PC-3 (cell line): ENCODE data around the gene IRF2BP1. TPM values are rescaled to one million over a fixed set of nuclear protein-coding genes. Genes with fewer than 3 reads are reported as not detected.

ENCODE experiments used
- ATAC-seq: fragments of 200-7000 bp; cut with Tn5 transposase; 2 replicates; pipeline ENCODE4 v1.9.1; 2020; ENCODE audit warnings: mild to moderate bottlenecking, moderate library complexity
- BruUV-seq: library from RNA; stranded (reverse); fragments of 400-500 nt; replicated peaks from 2 replicates; lab custom pipeline; 2021; lab: Mats Ljungman, UMichigan
- CTCF ChIA-PET: fragments of 300-600 bp; sonication (Branson Sonifier 250); formaldehyde crosslinking; loops from one replicate; lab custom pipeline; 2022; ENCODE audit warnings: antibody characterized with exemption; lab: Charles Lee
- POLR2A ChIA-PET: fragments of 300-600 bp; sonication (Branson Sonifier 250); formaldehyde crosslinking; loops from one replicate; lab custom pipeline; 2022; ENCODE audit warnings: antibody characterized with exemption; ENCODE audit not compliant: unreplicated experiment; lab: Charles Lee
- DNase-seq: peaks from one replicate; pipeline ENCODE4 v3.0.0-alpha.2; 2015
- H2AFZ ChIP-seq: fragments of 300-600 bp; sonication (generic); 2 replicates; pipeline ENCODE4 v1.6.0; 2016; ENCODE audit warnings: antibody characterized with exemption, low read length
- H3F3A ChIP-seq: fragments of 300-600 bp; sonication (generic); one replicate; pipeline ENCODE4 v1.6.0; 2017; ENCODE audit warnings: antibody characterized with exemption, low read length, control low read depth, mild to moderate bottlenecking; ENCODE audit not compliant: unreplicated experiment
- H3K27ac ChIP-seq: fragments of 300-600 bp; sonication (generic); 2 replicates; pipeline ENCODE4 v1.5.1; 2016; ENCODE audit warnings: mild to moderate bottlenecking, low read length
- H3K27me3 ChIP-seq: fragments of 300-600 bp; sonication (generic); 2 replicates; pipeline ENCODE4 v1.6.1; 2016; ENCODE audit warnings: low read length, mixed read lengths
- H3K36me3 ChIP-seq: fragments of 300-600 bp; sonication (generic); 2 replicates; pipeline ENCODE4 v1.6.1; 2016; ENCODE audit warnings: low read depth, mixed run types, low read length, mixed read lengths
- H3K4me1 ChIP-seq: fragments of 300-600 bp; sonication (generic); 2 replicates; pipeline ENCODE4 v1.5.1; 2016; ENCODE audit warnings: low read length; ENCODE audit not compliant: insufficient read depth
- H3K4me2 ChIP-seq: fragments of 300-600 bp; sonication (generic); 2 replicates; pipeline ENCODE4 v1.6.0; 2016; ENCODE audit warnings: low read length
- H3K4me3 ChIP-seq: fragments of 300-600 bp; sonication (generic); 2 replicates; pipeline ENCODE4 v1.5.1; 2016; ENCODE audit warnings: mild to moderate bottlenecking, low read length, mixed read lengths
- H3K79me2 ChIP-seq: fragments of 300-600 bp; sonication (generic); 2 replicates; pipeline ENCODE4 v1.6.1; 2017; ENCODE audit warnings: low read length, mixed read lengths
- H3K9ac ChIP-seq: fragments of 300-600 bp; sonication (generic); 2 replicates; pipeline ENCODE4 v1.6.0; 2016; ENCODE audit warnings: mild to moderate bottlenecking, low read length
- H3K9me2 ChIP-seq: fragments of 300-600 bp; sonication (generic); replicated peaks from 2 replicates; pipeline ENCODE4 v1.6.1; 2016; ENCODE audit warnings: mixed run types, low read length, mixed read lengths
- H3K9me3 ChIP-seq: fragments of 300-600 bp; sonication (generic); 2 replicates; pipeline ENCODE4 v1.6.1; 2016; ENCODE audit warnings: low read length, mixed read lengths
- H4K20me1 ChIP-seq: fragments of 300-600 bp; sonication (generic); 2 replicates; pipeline ENCODE4 v1.6.1; 2016; ENCODE audit warnings: low read length, mixed read lengths
- EZH2 ChIP-seq: fragments of 300-600 bp; sonication (generic); IDR thresholded peaks from one replicate; pipeline ENCODE4 v1.6.1; 2017; ENCODE audit warnings: antibody characterized with exemption, mild to moderate bottlenecking, low read length; ENCODE audit not compliant: unreplicated experiment
- EZH2phosphoT487 ChIP-seq: fragments of 300-600 bp; sonication (generic); IDR thresholded peaks from 2 replicates; pipeline ENCODE4 v1.6.1; 2018; ENCODE audit warnings: mild to moderate bottlenecking, antibody characterized with exemption, low read length, borderline replicate concordance
- intact Hi-C: fragments of 100-400 bp; cut with micrococcal nuclease; formaldehyde crosslinking; loops from 2 replicates; pipeline ENCODE4 v1.9.0; 2023
- total RNA-seq: library from RNA; depleted of rRNA; stranded (reverse); fragments of >200 nt; gene quantifications from 2 replicates; pipeline ENCODE4 v1.2.3, GENCODE V29; 2014
- TF ChIP-seq, protein P1 (sequence below): fragments of 300-600 bp; sonication (generic); conservative IDR thresholded peaks from 2 replicates; pipeline ENCODE4 v1.5.1; 2017; ENCODE audit warnings: antibody characterized with exemption, low read depth, mild to moderate bottlenecking, low read length

The IRF2BP1 gene
- total RNA-seq, 1 experiment from 2014 or later: 31.5 TPM

- CTCF ChIA-PET: interaction anchor here (0.5 kb wide), 1 partner anchor 548 kb away, joined by 6 read pairs; no protein-coding TSS in a partner anchor
- no peaks in the 10 kb centered on the region for H3K9me2 ChIP-seq
- H3K9ac ChIP-seq: no peak overlapping the region
- TF ChIP-seq EZH2 (no peak), EZH2phosphoT487 (no peak)
- TF ChIP-seq, protein P1, sequence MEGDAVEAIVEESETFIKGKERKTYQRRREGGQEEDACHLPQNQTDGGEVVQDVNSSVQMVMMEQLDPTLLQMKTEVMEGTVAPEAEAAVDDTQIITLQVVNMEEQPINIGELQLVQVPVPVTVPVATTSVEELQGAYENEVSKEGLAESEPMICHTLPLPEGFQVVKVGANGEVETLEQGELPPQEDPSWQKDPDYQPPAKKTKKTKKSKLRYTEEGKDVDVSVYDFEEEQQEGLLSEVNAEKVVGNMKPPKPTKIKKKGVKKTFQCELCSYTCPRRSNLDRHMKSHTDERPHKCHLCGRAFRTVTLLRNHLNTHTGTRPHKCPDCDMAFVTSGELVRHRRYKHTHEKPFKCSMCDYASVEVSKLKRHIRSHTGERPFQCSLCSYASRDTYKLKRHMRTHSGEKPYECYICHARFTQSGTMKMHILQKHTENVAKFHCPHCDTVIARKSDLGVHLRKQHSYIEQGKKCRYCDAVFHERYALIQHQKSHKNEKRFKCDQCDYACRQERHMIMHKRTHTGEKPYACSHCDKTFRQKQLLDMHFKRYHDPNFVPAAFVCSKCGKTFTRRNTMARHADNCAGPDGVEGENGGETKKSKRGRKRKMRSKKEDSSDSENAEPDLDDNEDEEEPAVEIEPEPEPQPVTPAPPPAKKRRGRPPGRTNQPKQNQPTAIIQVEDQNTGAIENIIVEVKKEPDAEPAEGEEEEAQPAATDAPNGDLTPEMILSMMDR: no peak
- POLR2A ChIA-PET: no interaction called here
- H4K20me1 ChIP-seq: no peaks in the 10 kb centered on the region
- H3K4me2 ChIP-seq: no peak overlapping the region
- no peaks in the 10 kb centered on the region for H3K27me3 ChIP-seq
- no peaks in the 10 kb centered on the region for H3K79me2 ChIP-seq
- intact Hi-C loops: loop anchor here (10.0 kb wide), 1 partner anchor 70 kb away; the partner anchor contains the start of gene CCDC61
- no peaks in the 10 kb centered on the region for H3K9me3 ChIP-seq
- peaks cover 5% of the 10 kb centered on the region for H3K4me1 ChIP-seq
- H2AFZ ChIP-seq: no peak overlapping the region
- no peaks in the 10 kb centered on the region for H3F3A ChIP-seq
- DNase-seq (peak; percentile 10), ATAC-seq (no peak)
- H3K4me3 ChIP-seq: no peak overlapping the region
- BruUV-seq: no TSS peak
- H3K27ac ChIP-seq: no peak overlapping the region
- H3K36me3 ChIP-seq: no peaks in the 10 kb centered on the region
These were observed 39.0 kb upstream of the IRF2BP1 start for GRCh38 chr19:45924891-45925447.

- BruUV-seq: no TSS peak
- no peaks in the 10 kb centered on the region for H3K36me3 ChIP-seq
- no peak overlapping the region for H3K4me2 ChIP-seq
- no peaks in the 10 kb centered on the region for H3K9me3 ChIP-seq
- intact Hi-C loops: loop anchor here (10.0 kb wide), 1 partner anchor 73 kb away; the partner anchor contains the start of gene CCDC61
- no peak for TF ChIP-seq EZH2
- TF ChIP-seq EZH2phosphoT487: no peak
- TF ChIP-seq, protein P1: 0 out of 2 replicates have a peak, but pooled peaks have one; percentile 16
- no peaks in the 10 kb centered on the region for H3K9me2 ChIP-seq
- ATAC-seq: no peak
- H3K79me2 ChIP-seq: no peaks in the 10 kb centered on the region
- ChIA-PET CTCF (no interaction called here), POLR2A (no interaction called here)
- no peak overlapping the region for H3K4me3 ChIP-seq
- no peak overlapping the region for H2AFZ ChIP-seq
- H3K27ac ChIP-seq: no peak overlapping the region
- no peaks in the 10 kb centered on the region for H4K20me1 ChIP-seq
- DNase-seq: peak; percentile 11
- no peaks in the 10 kb centered on the region for H3K27me3 ChIP-seq
- no peaks in the 10 kb centered on the region for H3F3A ChIP-seq
- no peaks in the 10 kb centered on the region for H3K4me1 ChIP-seq
- H3K9ac ChIP-seq: no peak overlapping the region
These were observed 36.3 kb upstream of the IRF2BP1 start for GRCh38 chr19:45922281-45922680.

DNA sequence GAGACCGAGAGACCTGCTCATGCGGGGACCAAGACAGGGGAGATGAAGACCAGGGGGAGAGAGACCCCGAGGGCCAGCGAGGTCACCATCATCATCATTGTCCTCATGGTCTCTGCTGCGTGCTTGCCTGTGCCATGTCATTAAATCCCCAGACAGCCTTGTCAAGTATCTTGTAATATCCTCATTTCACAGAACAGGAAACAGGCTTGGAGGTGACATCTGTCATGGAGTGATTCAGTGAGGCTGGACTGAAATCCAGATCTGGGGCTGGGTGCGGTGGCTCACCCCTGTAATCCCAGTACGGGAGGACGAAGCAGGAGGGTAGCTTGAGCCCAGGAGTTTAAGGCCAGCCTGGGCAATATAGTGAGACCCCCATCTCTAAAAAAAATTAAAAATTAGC lies 34.5 kb upstream of the IRF2BP1 start:
- Histone ChIP-seq H2AFZ (no peak overlapping the region), H3K4me1 (no peaks in the 10 kb centered on the region), H3K4me3 (no peak overlapping the region), H3K9me2 (no peaks in the 10 kb centered on the region), H3K27ac (no peak overlapping the region), H3K4me2 (no peak overlapping the region), H3K9ac (no peak overlapping the region), H3K79me2 (no peaks in the 10 kb centered on the region), H3F3A (no peaks in the 10 kb centered on the region), H4K20me1 (no peaks in the 10 kb centered on the region), H3K36me3 (no peaks in the 10 kb centered on the region), H3K9me3 (no peaks in the 10 kb centered on the region), H3K27me3 (no peaks in the 10 kb centered on the region)
- intact Hi-C loops: loop anchor here (10.0 kb wide), 1 partner anchor 74 kb away; the partner anchor contains the start of gene CCDC61
- CTCF ChIA-PET: no interaction called here
- ATAC-seq: no peak
- TF ChIP-seq EZH2phosphoT487: no peak
- no peak for TF ChIP-seq EZH2
- TF ChIP-seq, protein P1: no peak
- no peak for DNase-seq
- BruUV-seq: no TSS peak
- POLR2A ChIA-PET: no interaction called here
